CD4-positive, CD25-positive, alpha-beta regulatory T cell (primary cell): ENCODE measurements around the gene MEG3. TPM values are rescaled to one million over a fixed set of nuclear protein-coding genes. Genes with fewer than 3 reads are reported as not detected.

ENCODE experiments used
- ATAC-seq, 2 donors: fragments of 150-1000 bp; cut with Tn5 transposase; one replicate each; pipeline ENCODE4 v1.10.0; 2021; ENCODE audit warnings: low read depth in 2 of 2, moderate number of reproducible peaks in 2 of 2, moderate library complexity in 1 of 2
- DNase-seq, 3 donors: peaks; one replicate each; pipeline versions ENCODE4 v3.0.0 to v3.0.0-alpha.2; 2012 to 2022; ENCODE audit warnings: mixed read lengths in 1 of 3
- H3K27ac ChIP-seq: one replicate; pipeline ENCODE4 v1.7.0; 2013; ENCODE audit warnings: mild to moderate bottlenecking, low read length; ENCODE audit not compliant: insufficient read depth, poor library complexity, severe bottlenecking
- H3K27me3 ChIP-seq: one replicate; pipeline ENCODE4 v1.7.0; 2013; ENCODE audit warnings: low read length; ENCODE audit not compliant: control insufficient read depth, insufficient read depth
- H3K36me3 ChIP-seq: one replicate; pipeline ENCODE4 v1.7.0; 2013; ENCODE audit warnings: mild to moderate bottlenecking, low read length, moderate library complexity; ENCODE audit not compliant: control insufficient read depth, insufficient read depth
- H3K4me1 ChIP-seq: 2 replicates; pipeline ENCODE4 v1.7.0; 2013; ENCODE audit warnings: mild to moderate bottlenecking, low read length; ENCODE audit not compliant: insufficient read depth, control insufficient read depth, poor library complexity, severe bottlenecking
- H3K4me3 ChIP-seq: one replicate; pipeline ENCODE4 v1.7.0; 2013; ENCODE audit warnings: low read depth, mild to moderate bottlenecking, low read length, moderate library complexity
- H3K9me3 ChIP-seq, 2 experiments: 1 replicate in 1 of 2; 2 replicates in 1 of 2; pipeline ENCODE4 v1.7.0; 2013; ENCODE audit warnings: low read length in 2 of 2, mild to moderate bottlenecking in 1 of 2, moderate library complexity in 1 of 2; ENCODE audit not compliant: control insufficient read depth in 2 of 2
- H3K27ac Mint-ChIP-seq, 3 donors: one replicate each; pipeline ENCODE4 v1.8.0; 2020 to 2022; ENCODE audit warnings: mild to moderate bottlenecking in 3 of 3, mixed read lengths in 3 of 3, moderate library complexity in 2 of 3
- H3K27me3 Mint-ChIP-seq: one replicate; pipeline ENCODE4 v1.8.0; 2022; ENCODE audit warnings: mild to moderate bottlenecking, mixed read lengths
- H3K36me3 Mint-ChIP-seq: one replicate; pipeline ENCODE4 v1.8.0; 2020; ENCODE audit warnings: mixed read lengths
- H3K4me1 Mint-ChIP-seq, 4 donors: one replicate each; pipeline ENCODE4 v1.8.0; 2020 to 2022; ENCODE audit warnings: mixed read lengths in 4 of 4, mild to moderate bottlenecking in 1 of 4
- H3K4me3 Mint-ChIP-seq, 4 donors: one replicate each; pipeline ENCODE4 v1.8.0; 2020 to 2022; ENCODE audit warnings: mild to moderate bottlenecking in 4 of 4, mixed read lengths in 4 of 4, moderate library complexity in 3 of 4
- H3K9me3 Mint-ChIP-seq, 7 donors: one replicate each; pipeline ENCODE4 v1.8.0; 2020 to 2022; ENCODE audit warnings: mixed read lengths in 7 of 7, mild to moderate bottlenecking in 3 of 7, moderate library complexity in 2 of 7
- polyA plus RNA-seq, 4 donors: library from polyadenylated mRNA; unstranded; fragments of 300-500 nt; fragmentation: Illumina TruSeq; gene quantifications; one replicate each; pipeline ENCODE4 v1.2.3, GENCODE V29; 2021
- total RNA-seq: library from RNA; stranded (reverse); gene quantifications from one replicate; pipeline ENCODE4 v1.2.3, GENCODE V29; 2022

The MEG3 gene
- total and polyA plus RNA-seq, 5 donors from 2014 or later: 0.10 TPM; not detected in 4

- no peaks in the 10 kb centered on the region for H3K27me3 ChIP-seq
- ATAC-seq (no peak), DNase-seq (no peak)
- H3K4me1 ChIP-seq: no peaks in the 10 kb centered on the region
- no peaks in the 10 kb centered on the region for H3K9me3 ChIP-seq
- no peak overlapping the region for H3K27ac Mint-ChIP-seq
- peaks cover 0 to 2% (median 0%) of the 10 kb centered on the region in 7 donors for H3K9me3 Mint-ChIP-seq
- no peak overlapping the region for H3K4me3 Mint-ChIP-seq
- no peaks in the 10 kb centered on the region for H3K36me3 Mint-ChIP-seq
- no peaks in the 10 kb centered on the region for H3K4me1 Mint-ChIP-seq
- no peak overlapping the region for H3K4me3 ChIP-seq
- H3K36me3 ChIP-seq: no peaks in the 10 kb centered on the region
- peaks cover 5% of the 10 kb centered on the region for H3K27me3 Mint-ChIP-seq
- H3K27ac ChIP-seq: no peak overlapping the region
Observed at GRCh38 chr14:100785626-100786025, 40.3 kb upstream of the MEG3 start.

GRCh38 chr14:100786131-100786530 is 39.8 kb upstream of the MEG3 start:
- H3K4me1 Mint-ChIP-seq: no peaks in the 10 kb centered on the region
- peaks cover 0 to 2% (median 0%) of the 10 kb centered on the region in 7 donors for H3K9me3 Mint-ChIP-seq
- H3K36me3 ChIP-seq: no peaks in the 10 kb centered on the region
- no peak overlapping the region for H3K27ac Mint-ChIP-seq
- no peak overlapping the region for H3K4me3 Mint-ChIP-seq
- no peaks in the 10 kb centered on the region for H3K36me3 Mint-ChIP-seq
- H3K27ac ChIP-seq: no peak overlapping the region
- H3K4me1 ChIP-seq: no peaks in the 10 kb centered on the region
- DNase-seq: no peak
- ATAC-seq: no peak
- H3K27me3 Mint-ChIP-seq: peaks cover 10% of the 10 kb centered on the region
- no peaks in the 10 kb centered on the region for H3K9me3 ChIP-seq
- no peak overlapping the region for H3K4me3 ChIP-seq
- no peaks in the 10 kb centered on the region for H3K27me3 ChIP-seq

GRCh38 chr14:100786576-100787219 is 39.2 kb upstream of the MEG3 start:
- H3K27me3 ChIP-seq: no peaks in the 10 kb centered on the region
- H3K27me3 Mint-ChIP-seq: peaks cover 10% of the 10 kb centered on the region
- no peaks in the 10 kb centered on the region for H3K4me1 ChIP-seq
- H3K27ac ChIP-seq: no peak overlapping the region
- DNase-seq (no peak), ATAC-seq (no peak)
- H3K4me1 Mint-ChIP-seq: no peaks in the 10 kb centered on the region
- H3K4me3 Mint-ChIP-seq: no peak overlapping the region
- peaks cover 0 to 2% (median 0%) of the 10 kb centered on the region in 7 donors for H3K9me3 Mint-ChIP-seq
- no peak overlapping the region for H3K4me3 ChIP-seq
- no peaks in the 10 kb centered on the region for H3K36me3 Mint-ChIP-seq
- H3K27ac Mint-ChIP-seq: no peak overlapping the region
- H3K36me3 ChIP-seq: no peaks in the 10 kb centered on the region
- H3K9me3 ChIP-seq: no peaks in the 10 kb centered on the region

GRCh38 chr14:100787659-100788058 is 38.3 kb upstream of the MEG3 start:
- Mint-ChIP-seq H3K9me3 (peaks cover 0 to 2% (median 0%) of the 10 kb centered on the region in 7 donors), H3K4me3 (no peak overlapping the region), H3K4me1 (no peaks in the 10 kb centered on the region), H3K27me3 (peaks cover 10% of the 10 kb centered on the region), H3K27ac (no peak overlapping the region), H3K36me3 (no peaks in the 10 kb centered on the region)
- no peaks in the 10 kb centered on the region for H3K27me3 ChIP-seq
- H3K4me1 ChIP-seq: no peaks in the 10 kb centered on the region
- H3K9me3 ChIP-seq: no peaks in the 10 kb centered on the region
- no peak overlapping the region for H3K4me3 ChIP-seq
- DNase-seq: no peak
- no peak overlapping the region for H3K27ac ChIP-seq
- H3K36me3 ChIP-seq: no peaks in the 10 kb centered on the region
- ATAC-seq: no peak

GRCh38 chr14:100788517-100788916 is 37.4 kb upstream of the MEG3 start:
- Mint-ChIP-seq H3K27ac (no peak overlapping the region), H3K27me3 (peaks cover 10% of the 10 kb centered on the region), H3K4me1 (no peaks in the 10 kb centered on the region), H3K4me3 (no peak overlapping the region), H3K36me3 (no peaks in the 10 kb centered on the region), H3K9me3 (peaks cover 0 to 2% (median 0%) of the 10 kb centered on the region in 7 donors)
- Histone ChIP-seq H3K36me3 (no peaks in the 10 kb centered on the region), H3K27ac (no peak overlapping the region), H3K4me1 (no peaks in the 10 kb centered on the region), H3K4me3 (no peak overlapping the region), H3K9me3 (no peaks in the 10 kb centered on the region), H3K27me3 (no peaks in the 10 kb centered on the region)
- ATAC-seq (no peak), DNase-seq (no peak)

GRCh38 chr14:100788942-100789341 is 37.0 kb upstream of the MEG3 start:
- peaks cover 0 to 2% (median 0%) of the 10 kb centered on the region in 7 donors for H3K9me3 Mint-ChIP-seq
- Histone ChIP-seq H3K4me1 (no peaks in the 10 kb centered on the region), H3K27ac (no peak overlapping the region), H3K9me3 (no peaks in the 10 kb centered on the region), H3K27me3 (no peaks in the 10 kb centered on the region), H3K36me3 (no peaks in the 10 kb centered on the region), H3K4me3 (no peak overlapping the region)
- no peak overlapping the region for H3K4me3 Mint-ChIP-seq
- ATAC-seq (no peak), DNase-seq (no peak)
- H3K27me3 Mint-ChIP-seq: peaks cover 10% of the 10 kb centered on the region
- H3K36me3 Mint-ChIP-seq: no peaks in the 10 kb centered on the region
- H3K27ac Mint-ChIP-seq: no peak overlapping the region
- H3K4me1 Mint-ChIP-seq: no peaks in the 10 kb centered on the region

- no peak overlapping the region for H3K27ac ChIP-seq
- H3K4me1 ChIP-seq: no peaks in the 10 kb centered on the region
- H3K27me3 ChIP-seq: no peaks in the 10 kb centered on the region
- DNase-seq (no peak), ATAC-seq (no peak)
- H3K4me3 ChIP-seq: no peak overlapping the region
- Mint-ChIP-seq H3K9me3 (peaks cover 0 to 2% (median 0%) of the 10 kb centered on the region in 7 donors), H3K4me3 (no peak overlapping the region), H3K36me3 (no peaks in the 10 kb centered on the region), H3K4me1 (no peaks in the 10 kb centered on the region), H3K27ac (no peak overlapping the region), H3K27me3 (peaks cover 10% of the 10 kb centered on the region)
- H3K9me3 ChIP-seq: no peaks in the 10 kb centered on the region
- no peaks in the 10 kb centered on the region for H3K36me3 ChIP-seq
Observed at GRCh38 chr14:100789460-100790417, 36.2 kb upstream of the MEG3 start.
